ENCODE results near the gene LAYN.

The LAYN gene, protein sequence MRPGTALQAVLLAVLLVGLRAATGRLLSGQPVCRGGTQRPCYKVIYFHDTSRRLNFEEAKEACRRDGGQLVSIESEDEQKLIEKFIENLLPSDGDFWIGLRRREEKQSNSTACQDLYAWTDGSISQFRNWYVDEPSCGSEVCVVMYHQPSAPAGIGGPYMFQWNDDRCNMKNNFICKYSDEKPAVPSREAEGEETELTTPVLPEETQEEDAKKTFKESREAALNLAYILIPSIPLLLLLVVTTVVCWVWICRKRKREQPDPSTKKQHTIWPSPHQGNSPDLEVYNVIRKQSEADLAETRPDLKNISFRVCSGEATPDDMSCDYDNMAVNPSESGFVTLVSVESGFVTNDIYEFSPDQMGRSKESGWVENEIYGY

DNA sequence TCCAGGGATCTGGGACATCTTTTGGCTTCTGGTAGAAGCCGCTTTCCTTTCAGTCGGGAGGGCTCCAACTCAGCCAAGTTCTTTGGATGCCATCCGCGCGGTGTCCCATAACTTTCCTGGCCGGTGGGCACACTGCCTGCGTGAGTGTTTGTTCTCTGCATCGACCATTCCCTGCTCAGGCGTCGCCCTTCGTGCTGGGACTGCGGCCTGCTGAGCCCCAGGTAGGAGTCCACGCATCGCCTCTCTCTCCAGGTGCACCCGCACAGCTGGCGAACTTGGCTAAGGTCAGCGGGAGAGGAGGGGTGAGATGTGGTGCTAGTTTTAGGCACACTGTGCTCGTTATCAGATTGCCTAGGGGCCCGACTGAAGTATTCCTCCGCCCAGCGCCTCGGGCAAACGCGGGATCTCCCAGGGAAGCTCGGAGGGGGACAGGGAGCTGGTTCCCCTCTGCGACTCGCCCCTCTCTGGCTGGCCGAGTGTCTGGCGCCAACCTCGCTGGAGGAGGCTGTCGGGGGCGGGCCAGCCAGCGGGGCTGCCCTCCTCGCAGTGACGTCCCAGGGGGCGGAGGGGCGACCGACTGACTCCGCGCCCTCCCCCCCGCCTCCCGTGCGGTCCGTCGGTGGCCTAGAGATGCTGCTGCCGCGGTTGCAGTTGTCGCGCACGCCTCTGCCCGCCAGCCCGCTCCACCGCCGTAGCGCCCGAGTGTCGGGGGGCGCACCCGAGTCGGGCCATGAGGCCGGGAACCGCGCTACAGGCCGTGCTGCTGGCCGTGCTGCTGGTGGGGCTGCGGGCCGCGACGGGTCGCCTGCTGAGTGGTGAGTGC lies at the start of gene LAYN:
TSS of gene LAYN (plus strand) at position 607 of the 823 bp plus-strand sequence. CDS start at position 731, 124 bp downstream.
- peak; percentile 67 for DNase-seq

DNA sequence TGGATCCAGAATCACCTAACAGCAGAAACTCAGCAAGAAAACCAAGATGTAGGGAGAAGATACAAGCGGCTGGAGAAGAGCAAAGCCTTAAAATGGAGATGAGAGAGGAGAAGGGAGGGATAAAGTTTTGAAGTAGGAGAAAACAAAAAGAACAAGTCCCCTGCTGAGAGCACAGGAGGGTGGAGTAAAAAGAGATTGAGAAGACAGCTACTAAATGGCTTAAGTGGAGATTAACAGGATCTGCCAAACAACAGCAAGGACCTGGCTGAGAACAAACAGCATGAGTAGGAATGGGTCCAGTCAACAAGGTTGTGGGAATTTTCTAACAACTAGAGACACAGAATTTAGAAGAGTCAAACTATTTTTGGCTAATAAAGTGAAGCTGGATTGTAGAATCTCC lies 46.5 kb upstream of the LAYN start:
- no peak for DNase-seq

DNA sequence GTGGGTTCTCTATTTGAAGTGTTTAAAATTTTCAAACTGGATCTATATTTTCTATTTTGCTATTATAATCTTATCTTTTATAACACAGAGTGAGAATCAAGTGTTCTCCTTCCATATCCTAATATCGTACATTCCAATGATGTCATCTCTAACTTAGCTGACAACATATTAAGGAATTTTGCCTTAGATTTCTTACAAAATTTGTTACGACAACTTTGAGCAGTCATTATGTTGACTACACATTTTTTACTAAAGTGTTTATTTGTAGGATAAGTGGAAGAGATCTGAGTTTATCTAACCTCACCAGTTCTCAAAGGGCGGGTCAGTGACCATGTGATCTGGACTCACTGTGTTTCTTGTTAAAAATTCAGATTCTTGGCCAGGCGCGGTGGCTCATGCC lies 41.0 kb upstream of the LAYN start:
- DNase-seq: no peak

DNA sequence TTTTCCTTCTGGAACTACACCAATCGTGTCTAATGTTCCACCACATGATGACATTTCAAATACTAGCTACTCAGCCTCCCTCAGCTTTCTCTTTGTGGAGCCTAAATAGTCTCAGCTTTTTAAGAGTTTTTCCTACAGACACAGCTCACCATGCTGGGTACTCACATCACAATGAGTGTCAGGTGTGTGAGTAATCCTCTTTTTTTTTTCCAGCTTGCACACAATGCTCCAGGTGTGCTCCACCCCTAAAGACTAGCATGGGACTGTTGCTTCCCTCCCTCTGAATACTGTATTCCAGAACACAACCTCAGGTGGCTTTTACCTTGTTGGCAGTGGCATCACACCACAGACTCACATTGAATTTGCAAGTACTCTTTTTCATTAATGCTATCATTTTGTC lies 40.0 kb upstream of the LAYN start:
- no peak for DNase-seq

DNA sequence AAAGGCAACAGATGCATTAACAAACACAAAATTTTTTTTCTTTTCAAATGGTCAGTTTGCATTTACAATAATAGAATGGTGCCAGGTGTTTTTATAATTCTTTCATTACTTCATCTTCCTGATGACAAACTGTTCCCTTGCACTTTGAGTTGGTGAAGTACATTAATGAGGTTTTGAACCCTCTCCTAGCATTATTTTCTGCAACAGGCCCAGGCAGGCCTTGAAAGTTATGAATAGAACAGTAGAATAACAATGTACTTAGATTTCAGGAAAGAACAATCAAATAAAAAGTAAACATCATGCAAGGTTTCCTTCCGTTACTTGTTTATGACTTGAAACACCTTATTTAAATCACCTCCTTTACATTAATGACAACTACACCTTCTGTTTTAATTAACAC lies 37.9 kb upstream of the LAYN start:
- DNase-seq: no peak

DNA sequence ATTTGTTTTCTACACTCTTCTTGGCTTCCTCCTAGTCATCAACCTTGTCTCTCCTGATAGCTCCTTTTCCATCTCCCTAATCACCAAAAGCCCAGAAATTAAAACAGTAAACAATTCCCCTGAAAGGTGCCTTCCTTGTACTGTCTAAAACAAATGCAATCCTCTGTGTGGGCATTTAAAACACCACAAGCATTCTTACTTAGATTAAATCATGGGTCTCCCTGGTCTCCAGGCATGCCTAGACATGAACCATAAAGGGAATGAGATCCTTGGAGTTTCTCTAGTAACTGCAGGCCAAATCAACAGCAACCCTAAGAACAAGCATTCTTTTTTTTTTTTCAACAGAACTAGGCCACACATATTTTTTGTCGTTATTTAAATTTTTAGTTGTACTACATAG lies 30.2 kb upstream of the LAYN start:
- no peak for DNase-seq

DNA sequence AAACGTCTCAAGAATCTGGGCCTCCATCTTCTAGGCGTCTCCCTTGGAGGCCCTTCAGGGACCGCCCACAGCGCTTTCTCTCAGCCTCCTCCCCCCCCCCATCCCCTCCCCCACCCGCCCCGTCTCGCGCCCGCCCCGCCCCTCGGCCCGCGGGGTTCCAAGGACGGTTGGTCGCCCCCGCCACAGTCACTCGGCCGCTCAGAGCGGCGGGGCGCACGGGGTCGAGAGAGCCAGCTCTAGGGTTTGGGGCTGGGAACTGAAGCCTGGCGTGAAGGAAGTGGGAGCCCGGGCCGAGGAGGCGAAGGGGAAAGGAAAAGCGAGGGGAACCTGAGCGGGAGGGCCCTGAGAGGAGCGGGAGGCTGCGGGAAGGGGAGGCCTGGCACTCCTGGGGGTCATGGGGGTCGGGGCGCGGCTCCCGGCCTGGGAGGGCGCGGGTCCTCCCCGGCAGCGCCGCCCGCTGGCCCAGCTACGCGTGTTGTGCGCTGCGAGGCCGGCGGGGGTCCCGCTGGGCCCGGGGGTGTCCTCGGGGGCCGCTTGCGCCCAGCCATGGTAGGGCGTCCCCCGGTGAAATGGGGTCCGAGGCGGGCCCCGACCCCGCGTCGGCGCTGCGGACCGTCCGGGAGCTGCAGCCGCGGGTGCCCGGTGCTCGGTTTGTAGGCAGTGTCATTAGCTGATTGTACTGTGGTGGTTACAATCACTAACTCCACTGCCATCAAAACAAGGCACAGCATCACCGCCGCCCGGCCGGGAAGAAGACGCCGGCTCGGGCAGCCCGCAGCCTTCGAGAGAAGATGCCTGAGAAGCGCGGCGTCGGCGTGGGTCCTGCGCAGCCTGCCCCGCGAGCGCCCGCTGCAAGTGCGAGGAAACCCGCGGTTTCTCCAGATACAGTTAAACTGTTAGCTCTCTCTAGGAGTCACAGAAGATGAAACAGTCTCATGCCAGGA lies 28.0 kb upstream of the LAYN start, which contains the start of gene BTG4:
TSS of gene BTG4 (minus strand) at position 91 of the 944 bp plus-strand sequence. CDS start 13,610 bp downstream, outside the sequence.
- peak; percentile 36 for DNase-seq

DNA sequence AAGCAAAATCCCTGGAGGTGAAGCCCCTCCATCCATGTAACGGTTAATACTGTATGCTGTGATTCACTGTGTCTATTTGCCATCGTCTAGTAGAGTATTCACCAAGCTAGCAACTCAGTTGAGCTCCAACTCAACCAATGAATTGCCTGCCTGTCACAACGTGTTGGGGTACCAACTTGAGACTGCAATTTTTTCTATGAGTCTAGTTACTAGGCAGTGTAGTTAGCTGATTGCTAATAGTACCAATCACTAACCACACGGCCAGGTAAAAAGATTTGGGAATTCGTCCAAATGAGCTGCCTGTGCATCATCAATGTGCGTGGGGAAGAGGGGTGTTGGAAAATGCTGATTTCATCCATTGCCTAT lies 27.3 kb upstream of the LAYN start:
- DNase-seq: no peak

DNA sequence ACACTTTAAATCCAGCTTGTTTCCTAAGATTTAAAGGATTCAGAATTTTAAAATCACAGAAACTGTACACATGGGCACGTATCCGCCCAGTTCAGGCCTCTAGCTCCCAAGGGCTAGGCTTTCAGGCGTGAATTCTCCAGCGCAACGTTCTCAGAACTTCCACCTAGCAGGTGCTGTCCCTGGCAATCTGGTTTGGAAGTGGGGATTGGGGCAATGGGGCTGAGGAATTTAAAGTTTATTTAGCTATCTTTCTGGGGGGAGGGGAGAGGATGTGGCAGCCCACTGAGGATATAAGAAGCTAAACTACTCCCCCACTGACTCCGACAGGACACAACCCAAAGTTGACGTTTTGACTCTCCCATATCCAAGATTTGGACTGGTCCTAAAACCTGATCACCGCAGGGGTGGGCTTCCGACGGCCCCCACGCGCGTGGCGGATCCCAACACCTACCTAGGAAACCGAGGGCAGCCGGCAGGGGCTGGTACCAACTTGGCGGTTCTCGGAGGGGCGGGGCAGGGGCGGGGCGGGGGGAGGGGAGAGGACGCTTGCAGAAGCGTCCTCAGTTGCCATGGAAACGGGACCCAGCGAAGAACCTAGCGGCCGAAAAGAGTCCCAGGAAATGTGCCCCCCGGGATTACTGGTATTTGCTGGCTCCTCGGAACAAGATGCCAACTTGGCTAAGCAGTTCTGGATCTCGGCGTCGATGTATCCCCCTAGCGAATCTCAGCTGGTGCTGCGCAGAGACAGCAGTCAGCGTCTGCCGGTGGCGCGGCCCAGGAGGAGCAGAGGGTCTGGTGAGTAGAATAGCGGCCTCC lies 26.1 kb upstream of the LAYN start, which contains the start of gene HOATZ:
TSS of gene HOATZ (plus strand) at position 563 of the 816 bp plus-strand sequence. CDS start at position 570, 7 bp downstream.
- DNase-seq: peak; percentile 28

DNA sequence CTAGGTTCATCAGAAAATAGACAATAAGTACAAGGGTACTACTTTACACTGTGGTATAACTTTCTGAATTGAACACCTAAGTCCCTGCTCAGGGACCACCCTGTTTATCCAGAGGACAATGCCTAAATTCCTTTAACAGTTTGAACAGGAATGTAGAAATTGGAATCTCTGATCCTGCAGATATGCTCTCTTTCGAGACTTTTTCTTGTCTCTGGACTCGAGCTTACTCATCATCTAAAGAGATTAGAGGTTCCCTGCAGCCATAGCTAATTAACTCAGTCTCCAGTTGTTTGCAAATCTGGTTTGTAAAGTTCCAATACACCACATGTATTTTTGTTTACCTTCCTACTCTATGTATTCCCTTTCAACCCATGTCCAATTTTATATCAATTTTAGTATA lies 24.9 kb upstream of the LAYN start:
- no peak for DNase-seq

DNA sequence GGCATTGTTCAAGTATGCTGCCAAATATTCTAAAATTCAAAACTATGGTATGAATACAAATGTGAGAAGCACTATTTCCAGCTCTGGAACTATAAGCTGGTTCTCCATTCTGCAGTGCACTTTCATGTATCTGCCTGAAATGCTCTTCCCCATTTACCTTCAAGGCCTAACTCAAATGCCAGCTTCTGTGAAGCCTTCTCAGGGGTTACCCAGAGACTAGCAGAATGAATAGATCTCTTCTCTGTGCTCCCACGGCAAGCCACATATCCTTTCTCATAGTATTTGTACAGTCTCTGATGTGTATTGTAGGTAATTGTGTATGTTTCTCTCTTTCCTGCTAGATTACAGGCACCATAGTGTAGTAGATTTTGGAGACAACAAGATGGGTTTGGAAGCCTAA lies 21.9 kb upstream of the LAYN start:
- DNase-seq: no peak

DNA sequence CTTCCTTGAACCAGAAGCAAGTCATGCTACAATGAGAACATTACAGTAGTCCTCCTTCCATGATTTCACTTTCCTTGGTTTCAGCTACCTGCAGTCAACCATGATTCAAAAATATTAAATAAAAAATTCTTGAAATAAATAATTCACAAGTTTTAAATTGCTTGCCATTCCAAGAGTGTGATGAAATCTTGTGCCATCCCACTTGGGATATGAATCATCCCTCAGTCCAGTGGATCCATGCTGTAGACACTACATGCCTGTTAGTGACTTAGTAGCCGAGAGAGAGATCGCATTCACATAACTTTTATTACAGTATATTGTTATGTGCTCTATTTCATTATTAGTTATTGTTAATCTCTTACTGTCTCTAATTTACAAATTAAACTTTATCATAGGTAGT lies 20.0 kb upstream of the LAYN start:
- no peak for DNase-seq

DNA sequence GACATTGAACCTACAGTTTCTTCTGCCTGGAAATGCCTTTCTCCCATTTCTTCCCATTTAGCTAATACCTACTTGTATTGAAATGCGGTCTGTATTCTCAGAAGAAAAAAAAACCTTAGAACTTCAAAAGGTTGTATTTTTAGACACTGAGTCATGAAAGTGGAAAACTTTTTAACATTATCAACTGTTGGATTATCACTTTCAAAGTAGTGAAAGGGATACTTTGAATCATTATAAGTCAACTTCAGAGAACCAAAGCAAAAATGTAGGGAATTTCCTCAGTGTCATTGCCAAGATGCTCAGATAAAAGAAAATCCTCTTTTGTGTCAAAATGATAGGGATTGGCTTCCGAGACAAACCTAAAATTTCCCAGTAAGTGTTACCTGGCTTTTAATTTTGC lies 19.4 kb upstream of the LAYN start:
- no peak for DNase-seq

DNA sequence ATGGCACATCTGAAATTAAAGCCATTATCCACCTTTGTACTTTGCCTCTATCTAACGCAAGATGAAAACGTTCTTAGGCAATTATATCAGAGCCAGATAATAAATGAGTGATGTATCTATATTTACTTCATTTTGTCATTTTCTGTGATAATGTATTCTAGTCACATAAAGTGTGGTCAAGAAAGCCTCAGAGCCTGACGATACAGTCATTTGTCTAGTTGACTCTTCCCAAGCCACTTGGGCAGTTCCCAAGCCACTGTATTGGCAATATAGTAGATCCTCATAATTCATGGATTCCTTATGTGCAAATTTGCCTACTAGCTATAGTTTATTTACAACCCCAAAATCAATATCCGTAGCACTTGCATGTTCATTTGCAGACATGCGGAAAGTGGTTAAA lies 18.1 kb upstream of the LAYN start:
- no peak for DNase-seq

DNA sequence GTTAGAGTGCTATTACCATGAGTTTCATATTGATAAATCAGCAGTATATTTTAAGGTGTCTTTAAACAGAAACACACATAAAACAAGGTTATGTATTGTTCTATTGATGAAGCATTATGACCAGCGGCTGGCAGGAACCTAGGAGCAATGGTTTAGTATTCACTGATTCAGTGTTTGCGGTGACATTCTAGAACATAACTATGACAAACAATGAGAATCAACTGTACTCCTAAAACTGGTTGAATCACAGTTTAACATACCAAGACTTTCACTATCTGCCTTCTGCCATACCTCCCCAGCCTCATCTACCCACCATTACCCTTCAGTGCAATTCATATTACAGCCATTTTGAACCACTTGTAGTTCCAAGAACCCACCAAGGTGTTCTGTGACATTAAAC lies 17.2 kb upstream of the LAYN start:
- DNase-seq: no peak

DNA sequence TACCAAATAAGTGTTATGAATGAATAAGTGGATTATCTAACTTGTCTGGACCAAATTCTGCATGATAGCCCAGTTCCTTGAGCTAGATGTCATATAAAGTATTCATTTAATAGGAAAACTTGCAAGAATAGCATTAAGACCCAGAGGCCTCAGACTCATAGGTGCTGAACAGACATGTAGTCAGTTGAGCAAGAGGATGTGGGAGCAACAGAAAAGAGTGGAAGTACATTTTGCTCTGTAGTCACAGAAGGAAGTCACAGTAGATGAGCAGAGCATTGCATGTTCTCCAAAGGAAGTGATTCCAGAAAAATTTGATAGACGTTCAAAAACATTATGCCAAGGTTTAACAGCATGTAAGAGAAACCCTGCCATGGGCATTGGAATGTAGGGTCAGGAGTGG lies 16.5 kb upstream of the LAYN start:
- DNase-seq: no peak

DNA sequence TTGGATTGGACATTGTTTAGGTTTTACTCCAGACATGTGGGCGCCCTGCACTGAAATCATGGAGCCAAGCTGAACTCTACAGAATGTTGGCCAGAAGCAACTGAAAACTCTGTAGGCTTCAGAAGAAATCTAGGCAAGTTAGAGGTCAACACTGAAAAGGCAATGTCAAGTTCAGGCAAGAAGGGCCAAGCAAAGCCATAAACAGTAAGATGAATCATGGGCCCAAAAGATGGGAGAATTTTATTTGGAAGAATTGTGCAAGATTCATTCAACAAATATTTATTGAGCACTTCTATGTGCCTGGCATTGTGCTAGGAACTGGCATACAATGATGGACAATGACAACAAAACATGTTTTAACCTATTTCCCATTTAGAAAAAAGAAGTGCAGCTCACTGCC lies 15.1 kb upstream of the LAYN start:
- DNase-seq: no peak

DNA sequence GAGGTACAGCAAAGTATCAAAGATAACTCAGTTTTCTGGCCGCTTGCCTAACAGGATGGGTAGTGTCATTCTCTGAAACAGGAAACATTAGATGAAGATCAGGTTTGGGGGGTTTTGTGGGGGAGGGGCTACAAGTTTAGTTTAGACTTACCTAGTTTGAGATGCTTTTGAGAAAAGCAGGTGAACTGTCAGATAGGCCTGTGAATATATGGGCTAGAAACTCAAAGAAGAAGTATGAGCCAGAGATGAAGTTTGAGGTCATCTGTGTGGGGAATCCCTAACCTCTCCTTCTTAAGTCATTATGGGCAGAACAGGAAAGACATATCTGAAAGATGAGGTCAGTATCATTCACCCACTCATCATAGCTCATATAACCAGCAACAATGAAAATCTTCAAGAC lies 14.0 kb upstream of the LAYN start:
- no peak for DNase-seq

DNA sequence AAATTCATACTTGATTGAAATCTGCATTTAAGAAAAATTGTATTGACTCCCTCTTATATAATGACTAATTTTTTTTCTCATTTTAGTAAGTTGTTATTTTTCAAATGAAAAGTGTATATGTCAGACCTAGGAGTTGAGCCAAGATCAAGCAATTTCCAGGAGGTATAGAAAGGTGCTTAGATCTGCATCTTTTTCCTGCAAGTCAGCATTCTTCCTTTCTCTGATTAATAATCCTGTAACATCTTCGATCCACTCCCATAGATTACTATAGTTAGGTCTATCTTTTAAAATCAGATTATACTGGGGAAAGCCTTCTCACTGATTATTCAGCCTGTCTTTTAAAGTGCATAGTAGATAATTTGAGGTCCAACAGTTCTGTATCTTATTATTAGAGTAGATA lies 13.2 kb upstream of the LAYN start:
- no peak for DNase-seq

DNA sequence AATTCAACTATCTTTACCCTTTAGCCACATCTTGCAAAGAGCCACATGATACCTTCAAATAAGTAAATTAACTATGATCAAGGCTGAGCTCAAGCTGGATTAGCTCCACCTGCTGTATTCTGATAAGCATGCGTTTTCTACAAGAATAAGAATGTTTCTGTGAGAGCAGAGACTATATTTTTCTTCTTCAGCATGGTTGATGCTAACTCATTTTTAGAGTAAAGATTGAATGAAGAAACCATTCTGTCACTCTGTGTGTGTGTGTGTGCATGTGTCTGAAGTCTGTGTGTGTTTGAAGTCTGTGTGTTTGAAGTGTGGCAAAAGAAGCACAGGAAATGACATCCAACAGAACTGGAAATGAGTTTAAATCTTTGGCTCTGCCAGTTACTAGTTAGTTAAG lies 12.0 kb upstream of the LAYN start:
- DNase-seq: no peak

DNA sequence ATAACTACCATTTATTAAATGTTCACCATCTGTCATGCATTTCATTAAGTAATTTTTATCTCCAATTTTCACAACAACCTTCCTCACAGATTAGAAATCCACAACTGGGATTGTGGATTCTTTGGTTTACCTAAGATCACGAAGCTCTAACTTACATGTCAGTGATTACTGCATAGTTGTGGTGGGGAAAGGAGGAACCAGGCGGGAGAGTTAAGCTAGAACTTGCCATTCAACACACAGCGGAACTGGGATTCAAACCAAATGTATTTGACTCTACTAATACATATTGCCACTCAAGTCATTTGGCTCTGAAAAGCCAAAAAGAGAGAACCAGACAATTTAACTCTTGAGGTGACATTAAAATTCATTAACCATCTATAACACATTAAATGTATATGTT lies 10.4 kb upstream of the LAYN start:
- DNase-seq: no peak

DNA sequence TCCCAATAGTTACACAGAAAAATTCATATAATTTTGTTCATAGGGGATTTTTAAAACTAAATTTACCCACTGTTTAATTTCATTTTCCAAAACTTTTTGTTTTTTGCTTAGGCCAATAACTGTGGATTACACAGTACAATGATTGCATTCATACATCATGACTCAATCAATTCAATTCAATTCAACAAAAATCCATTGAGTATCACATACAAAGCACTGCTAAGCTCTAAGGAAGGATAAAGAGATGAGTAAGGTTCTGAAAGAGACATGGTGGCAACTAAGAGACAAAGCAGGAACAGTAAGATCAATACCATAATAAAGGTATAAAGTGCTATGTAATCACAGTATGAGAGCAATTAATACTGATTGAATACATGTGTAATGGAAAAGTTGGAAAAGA lies 9.4 kb upstream of the LAYN start:
- DNase-seq: no peak

Measured in right hindlimb (tissue), 1 donor.